GM23338 (cell line): ENCODE data around the gene RHEX. TPM values are rescaled to one million over a fixed set of nuclear protein-coding genes. Genes with fewer than 3 reads are reported as not detected.

Source experiments
- ATAC-seq: fragments of 200-7000 bp; cut with Tn5 transposase; 3 replicates; pipeline ENCODE4 v1.9.1; 2020
- DNase-seq: peaks from one replicate; pipeline ENCODE4 v3.0.0-alpha.2; 2015; ENCODE audit warnings: low spot score
- H2AFZ ChIP-seq: fragments of 200-600 bp; sonication (generic); 2 replicates; pipeline ENCODE4 v1.8.0; 2016; ENCODE audit warnings: antibody characterized with exemption, mild to moderate bottlenecking, moderate library complexity
- H3F3A ChIP-seq: fragments of 200-600 bp; sonication (generic); replicated peaks from 2 replicates; pipeline ENCODE4 v1.8.0; 2017; ENCODE audit warnings: antibody characterized with exemption, mixed run types, low read depth
- H3K27ac ChIP-seq: fragments of 200-600 bp; sonication (generic); 2 replicates; pipeline ENCODE4 v1.6.1; 2016; ENCODE audit warnings: low read depth
- H3K27me3 ChIP-seq: fragments of 200-600 bp; sonication (generic); 2 replicates; pipeline ENCODE4 v1.8.0; 2016; ENCODE audit warnings: mild to moderate bottlenecking, mixed run types, moderate library complexity; ENCODE audit not compliant: insufficient read depth
- H3K36me3 ChIP-seq: fragments of 200-600 bp; sonication (generic); 2 replicates; pipeline ENCODE4 v1.8.0; 2016; ENCODE audit warnings: mild to moderate bottlenecking; ENCODE audit not compliant: insufficient read depth
- H3K4me1 ChIP-seq: fragments of 200-600 bp; sonication (generic); 2 replicates; pipeline ENCODE4 v1.8.0; 2016; ENCODE audit warnings: mild to moderate bottlenecking, moderate library complexity; ENCODE audit not compliant: insufficient read depth
- H3K4me2 ChIP-seq: fragments of 200-600 bp; sonication (generic); 2 replicates; pipeline ENCODE4 v1.7.1; 2017; ENCODE audit warnings: mixed run types
- H3K4me3 ChIP-seq: fragments of 200-600 bp; sonication (generic); 2 replicates; pipeline ENCODE4 v1.6.1; 2016; ENCODE audit warnings: mixed run types
- H3K79me2 ChIP-seq: fragments of 200-600 bp; sonication (generic); replicated peaks from 2 replicates; pipeline ENCODE4 v1.8.0; 2017; ENCODE audit warnings: mild to moderate bottlenecking; ENCODE audit not compliant: insufficient read depth
- H3K9me2 ChIP-seq: fragments of 200-600 bp; sonication (generic); 2 replicates; pipeline ENCODE4 v1.8.0; 2017; ENCODE audit not compliant: insufficient read depth
- H4K20me1 ChIP-seq: fragments of 200-600 bp; sonication (generic); replicated peaks from 2 replicates; pipeline ENCODE4 v1.8.0; 2017; ENCODE audit warnings: mild to moderate bottlenecking; ENCODE audit not compliant: insufficient read depth
- H3K27ac Mint-ChIP-seq: 2 replicates; pipeline ENCODE4 v1.8.0; 2020; ENCODE audit warnings: inconsistent platforms, mild to moderate bottlenecking, moderate library complexity, mixed read lengths
- H3K27me3 Mint-ChIP-seq: 3 replicates; pipeline ENCODE4 v1.8.0; 2022; ENCODE audit warnings: low read depth, mild to moderate bottlenecking, moderate library complexity, mixed read lengths, inconsistent platforms; ENCODE audit not compliant: insufficient read depth, poor library complexity
- H3K36me3 Mint-ChIP-seq: 3 replicates; pipeline ENCODE4 v1.8.0; 2021; ENCODE audit warnings: low read depth, mild to moderate bottlenecking, inconsistent platforms, moderate library complexity, mixed read lengths
- H3K4me1 Mint-ChIP-seq: 3 replicates; pipeline ENCODE4 v1.8.0; 2020; ENCODE audit warnings: mild to moderate bottlenecking, inconsistent platforms, mixed read lengths
- H3K4me3 Mint-ChIP-seq: 3 replicates; pipeline ENCODE4 v1.8.0; 2021; ENCODE audit warnings: moderate library complexity, mild to moderate bottlenecking, inconsistent platforms, mixed read lengths
- H3K9me3 Mint-ChIP-seq: 3 replicates; pipeline ENCODE4 v1.8.0; 2020; ENCODE audit warnings: moderate library complexity, mild to moderate bottlenecking, inconsistent platforms, mixed read lengths
- CREB1 ChIP-seq: fragments of 250-450 bp; sonication (Bioruptor Pico); IDR thresholded peaks from 2 replicates; pipeline ENCODE4 v1.5.0; 2020; ENCODE audit warnings: low read depth, mild to moderate bottlenecking, moderate library complexity
- EZH2phosphoT487 ChIP-seq: fragments of 200-600 bp; sonication (generic); IDR thresholded peaks from one replicate; pipeline ENCODE4 v1.8.1; 2018; ENCODE audit warnings: antibody characterized with exemption; ENCODE audit not compliant: unreplicated experiment
- JUNB ChIP-seq: IDR thresholded peaks from one replicate; pipeline ENCODE4 v1.6.1; 2016; ENCODE audit warnings: antibody characterized with exemption; ENCODE audit not compliant: unreplicated experiment
- NANOG ChIP-seq: IDR thresholded peaks from 2 replicates; pipeline ENCODE4 v1.6.1; 2016; ENCODE audit warnings: antibody characterized with exemption, borderline replicate concordance
- POLR2AphosphoS5 ChIP-seq: IDR thresholded peaks from 2 replicates; pipeline ENCODE4 v1.6.1; 2016; ENCODE audit warnings: antibody characterized with exemption, low read depth
- ZNF114 ChIP-seq: fragments of 250-450 bp; sonication (Bioruptor Pico); IDR thresholded peaks from 2 replicates; pipeline ENCODE4 v1.5.0; 2020; ENCODE audit warnings: mild to moderate bottlenecking, moderate library complexity
- ZNF331 ChIP-seq: fragments of 250-450 bp; sonication (Bioruptor Pico); IDR thresholded peaks from 2 replicates; pipeline ENCODE4 v1.5.0; 2020; ENCODE audit warnings: low read depth, mild to moderate bottlenecking, moderate library complexity
- polyA plus RNA-seq: library from polyadenylated mRNA; unstranded; fragments of >200 nt; fragmentation: Nextera tagmentation; extraction: Ambion mirVana; gene quantifications from 2 replicates; pipeline ENCODE4 v1.2.1, GENCODE V29; 2016
- total RNA-seq: library from RNA; depleted of rRNA; stranded (reverse); fragments of >200 nt; shearing (Covaris generic); gene quantifications from 2 replicates; pipeline ENCODE4 v1.2.3, GENCODE V29; 2014
- TF ChIP-seq, protein P1 (sequence below), 2 experiments: fragments of 200-600 bp in 1 of 2; sonication (generic) in 1 of 2; conservative IDR thresholded peaks; 2 replicates each; pipeline versions ENCODE4 v1.5.1 to v1.6.1; 2016 to 2017; ENCODE audit warnings: antibody characterized with exemption in 2 of 2, low read depth in 2 of 2, mild to moderate bottlenecking in 2 of 2, moderate library complexity in 1 of 2
- TF ChIP-seq, protein P2 (sequence below): fragments of 250-450 bp; sonication (Bioruptor Pico); IDR thresholded peaks from 2 replicates; pipeline ENCODE4 v1.5.0; 2020; ENCODE audit warnings: mild to moderate bottlenecking, moderate library complexity

The RHEX gene
- total and polyA plus RNA-seq, 2 experiments from 2014 or later = not detected

- ATAC-seq (no peak), DNase-seq (no peak)
- Histone ChIP-seq H3K27me3 (no peaks in the 10 kb centered on the region), H2AFZ (0 out of 2 replicates have a peak overlapping the region, but pooled peaks have one; percentile 56), H3K36me3 (no peaks in the 10 kb centered on the region), H3K4me2 (no peak overlapping the region), H4K20me1 (no peaks in the 10 kb centered on the region), H3F3A (no peaks in the 10 kb centered on the region), H3K9me2 (no peaks in the 10 kb centered on the region), H3K79me2 (no peaks in the 10 kb centered on the region), H3K4me1 (peaks cover 19% of the 10 kb centered on the region), H3K4me3 (no peak overlapping the region), H3K27ac (no peak overlapping the region)
- H3K27me3 Mint-ChIP-seq = no peaks in the 10 kb centered on the region
- H3K27ac Mint-ChIP-seq = no peak overlapping the region
- TF ChIP-seq NANOG = no peak
- TF ChIP-seq, protein P1, sequence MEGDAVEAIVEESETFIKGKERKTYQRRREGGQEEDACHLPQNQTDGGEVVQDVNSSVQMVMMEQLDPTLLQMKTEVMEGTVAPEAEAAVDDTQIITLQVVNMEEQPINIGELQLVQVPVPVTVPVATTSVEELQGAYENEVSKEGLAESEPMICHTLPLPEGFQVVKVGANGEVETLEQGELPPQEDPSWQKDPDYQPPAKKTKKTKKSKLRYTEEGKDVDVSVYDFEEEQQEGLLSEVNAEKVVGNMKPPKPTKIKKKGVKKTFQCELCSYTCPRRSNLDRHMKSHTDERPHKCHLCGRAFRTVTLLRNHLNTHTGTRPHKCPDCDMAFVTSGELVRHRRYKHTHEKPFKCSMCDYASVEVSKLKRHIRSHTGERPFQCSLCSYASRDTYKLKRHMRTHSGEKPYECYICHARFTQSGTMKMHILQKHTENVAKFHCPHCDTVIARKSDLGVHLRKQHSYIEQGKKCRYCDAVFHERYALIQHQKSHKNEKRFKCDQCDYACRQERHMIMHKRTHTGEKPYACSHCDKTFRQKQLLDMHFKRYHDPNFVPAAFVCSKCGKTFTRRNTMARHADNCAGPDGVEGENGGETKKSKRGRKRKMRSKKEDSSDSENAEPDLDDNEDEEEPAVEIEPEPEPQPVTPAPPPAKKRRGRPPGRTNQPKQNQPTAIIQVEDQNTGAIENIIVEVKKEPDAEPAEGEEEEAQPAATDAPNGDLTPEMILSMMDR (conservative IDR thresholded peaks at IDR 0.05; ENCODE audit: low read depth in 2 of 2) = no peak
- no peak for TF ChIP-seq POLR2AphosphoS5
- TF ChIP-seq ZNF331 (CRISPR knock-in tag) = no peak
- no peak for TF ChIP-seq JUNB
- no peak for TF ChIP-seq ZNF114 (CRISPR knock-in tag)
- TF ChIP-seq EZH2phosphoT487 = no peak
- TF ChIP-seq, protein P2, sequence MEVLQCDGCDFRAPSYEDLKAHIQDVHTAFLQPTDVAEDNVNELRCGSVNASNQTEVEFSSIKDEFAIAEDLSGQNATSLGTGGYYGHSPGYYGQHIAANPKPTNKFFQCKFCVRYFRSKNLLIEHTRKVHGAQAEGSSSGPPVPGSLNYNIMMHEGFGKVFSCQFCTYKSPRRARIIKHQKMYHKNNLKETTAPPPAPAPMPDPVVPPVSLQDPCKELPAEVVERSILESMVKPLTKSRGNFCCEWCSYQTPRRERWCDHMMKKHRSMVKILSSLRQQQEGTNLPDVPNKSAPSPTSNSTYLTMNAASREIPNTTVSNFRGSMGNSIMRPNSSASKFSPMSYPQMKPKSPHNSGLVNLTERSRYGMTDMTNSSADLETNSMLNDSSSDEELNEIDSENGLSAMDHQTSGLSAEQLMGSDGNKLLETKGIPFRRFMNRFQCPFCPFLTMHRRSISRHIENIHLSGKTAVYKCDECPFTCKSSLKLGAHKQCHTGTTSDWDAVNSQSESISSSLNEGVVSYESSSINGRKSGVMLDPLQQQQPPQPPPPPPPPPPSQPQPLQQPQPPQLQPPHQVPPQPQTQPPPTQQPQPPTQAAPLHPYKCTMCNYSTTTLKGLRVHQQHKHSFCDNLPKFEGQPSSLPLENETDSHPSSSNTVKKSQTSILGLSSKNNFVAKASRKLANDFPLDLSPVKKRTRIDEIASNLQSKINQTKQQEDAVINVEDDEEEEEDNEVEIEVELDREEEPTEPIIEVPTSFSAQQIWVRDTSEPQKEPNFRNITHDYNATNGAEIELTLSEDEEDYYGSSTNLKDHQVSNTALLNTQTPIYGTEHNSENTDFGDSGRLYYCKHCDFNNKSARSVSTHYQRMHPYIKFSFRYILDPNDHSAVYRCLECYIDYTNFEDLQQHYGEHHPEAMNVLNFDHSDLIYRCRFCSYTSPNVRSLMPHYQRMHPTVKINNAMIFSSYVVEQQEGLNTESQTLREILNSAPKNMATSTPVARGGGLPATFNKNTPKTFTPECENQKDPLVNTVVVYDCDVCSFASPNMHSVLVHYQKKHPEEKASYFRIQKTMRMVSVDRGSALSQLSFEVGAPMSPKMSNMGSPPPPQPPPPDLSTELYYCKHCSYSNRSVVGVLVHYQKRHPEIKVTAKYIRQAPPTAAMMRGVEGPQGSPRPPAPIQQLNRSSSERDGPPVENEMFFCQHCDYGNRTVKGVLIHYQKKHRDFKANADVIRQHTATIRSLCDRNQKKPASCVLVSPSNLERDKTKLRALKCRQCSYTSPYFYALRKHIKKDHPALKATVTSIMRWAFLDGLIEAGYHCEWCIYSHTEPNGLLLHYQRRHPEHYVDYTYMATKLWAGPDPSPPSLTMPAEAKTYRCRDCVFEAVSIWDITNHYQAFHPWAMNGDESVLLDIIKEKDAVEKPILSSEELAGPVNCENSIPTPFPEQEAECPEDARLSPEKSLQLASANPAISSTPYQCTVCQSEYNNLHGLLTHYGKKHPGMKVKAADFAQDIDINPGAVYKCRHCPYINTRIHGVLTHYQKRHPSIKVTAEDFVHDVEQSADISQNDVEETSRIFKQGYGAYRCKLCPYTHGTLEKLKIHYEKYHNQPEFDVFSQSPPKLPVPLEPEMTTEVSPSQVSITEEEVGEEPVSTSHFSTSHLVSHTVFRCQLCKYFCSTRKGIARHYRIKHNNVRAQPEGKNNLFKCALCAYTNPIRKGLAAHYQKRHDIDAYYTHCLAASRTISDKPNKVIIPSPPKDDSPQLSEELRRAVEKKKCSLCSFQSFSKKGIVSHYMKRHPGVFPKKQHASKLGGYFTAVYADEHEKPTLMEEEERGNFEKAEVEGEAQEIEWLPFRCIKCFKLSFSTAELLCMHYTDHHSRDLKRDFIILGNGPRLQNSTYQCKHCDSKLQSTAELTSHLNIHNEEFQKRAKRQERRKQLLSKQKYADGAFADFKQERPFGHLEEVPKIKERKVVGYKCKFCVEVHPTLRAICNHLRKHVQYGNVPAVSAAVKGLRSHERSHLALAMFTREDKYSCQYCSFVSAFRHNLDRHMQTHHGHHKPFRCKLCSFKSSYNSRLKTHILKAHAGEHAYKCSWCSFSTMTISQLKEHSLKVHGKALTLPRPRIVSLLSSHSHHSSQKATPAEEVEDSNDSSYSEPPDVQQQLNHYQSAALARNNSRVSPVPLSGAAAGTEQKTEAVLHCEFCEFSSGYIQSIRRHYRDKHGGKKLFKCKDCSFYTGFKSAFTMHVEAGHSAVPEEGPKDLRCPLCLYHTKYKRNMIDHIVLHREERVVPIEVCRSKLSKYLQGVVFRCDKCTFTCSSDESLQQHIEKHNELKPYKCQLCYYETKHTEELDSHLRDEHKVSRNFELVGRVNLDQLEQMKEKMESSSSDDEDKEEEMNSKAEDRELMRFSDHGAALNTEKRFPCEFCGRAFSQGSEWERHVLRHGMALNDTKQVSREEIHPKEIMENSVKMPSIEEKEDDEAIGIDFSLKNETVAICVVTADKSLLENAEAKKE (CRISPR knock-in tag) = no peak
- TF ChIP-seq CREB1 (CRISPR knock-in tag) = no peak
- H3K4me3 Mint-ChIP-seq = no peak overlapping the region
- no peaks in the 10 kb centered on the region for H3K36me3 Mint-ChIP-seq
- no peaks in the 10 kb centered on the region for H3K9me3 Mint-ChIP-seq
- H3K4me1 Mint-ChIP-seq = peaks cover 20% of the 10 kb centered on the region
Observed at GRCh38 chr1:206080026-206080820, 27.2 kb downstream of the RHEX start.
